ENCODE measurements around the gene INCA1.

The INCA1 gene

DNA sequence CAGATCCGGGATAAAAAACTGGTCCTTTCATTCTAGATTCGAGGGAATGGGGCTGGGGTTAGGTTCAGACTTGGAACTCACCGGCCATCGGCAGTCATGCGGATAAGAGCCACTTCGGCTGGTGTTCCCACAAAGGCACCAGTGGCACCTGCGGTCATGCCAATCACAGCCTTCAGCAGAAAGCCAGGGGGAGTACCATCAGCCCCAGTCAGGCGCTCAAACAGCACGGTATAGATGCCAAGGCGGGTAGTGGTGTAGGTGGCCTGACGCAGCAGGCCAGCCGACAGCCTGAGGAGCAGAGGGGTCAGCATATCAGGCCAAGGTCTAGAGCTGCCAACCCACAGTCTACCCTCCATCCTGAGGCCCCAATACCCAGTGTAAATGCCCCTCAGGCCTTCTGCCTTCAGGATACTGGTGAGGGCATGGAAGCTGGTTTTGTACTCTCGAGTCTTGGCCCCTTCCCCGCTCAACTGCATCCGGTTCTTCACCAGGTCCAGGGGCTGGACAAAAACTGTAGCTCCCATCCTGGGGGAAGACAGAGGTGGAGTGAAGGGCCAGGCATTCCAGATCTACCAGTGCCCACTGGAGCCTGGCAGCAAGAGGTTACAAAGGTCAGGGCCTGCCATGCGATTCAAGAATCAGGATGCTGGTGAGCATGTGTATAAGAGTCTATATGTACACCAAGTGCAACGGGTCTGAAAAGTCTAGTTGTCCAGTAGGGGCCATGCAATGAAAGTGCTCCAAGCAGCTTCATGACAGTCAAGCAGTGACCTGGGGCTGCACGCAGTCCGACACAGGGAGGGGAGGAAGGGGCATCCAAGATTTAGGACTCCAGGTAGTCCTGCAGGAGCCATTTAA is 58.4 kb downstream of the INCA1 start:
- H3K27me3 ChIP-seq (ENCODE audit: control insufficient read depth in 5 of 5, insufficient read depth in 4 of 5, low read length in 5 of 5): no peaks in the 10 kb centered on the region
- H3K4me3 ChIP-seq (ENCODE audit: low read depth in 1 of 5, low read length in 5 of 5): peak overlapping the region; percentile 89 to 91 (median 90)
- peak overlapping the region; percentile 93 for H3K27ac ChIP-seq (ENCODE audit: low read depth, low read length)
- H3K36me3 ChIP-seq (ENCODE audit: control insufficient read depth in 5 of 5, insufficient read depth in 5 of 5, low read length in 5 of 5): peaks cover 0 to 50% (median 46%) of the 10 kb centered on the region in 5 donors
- H3K9me3 ChIP-seq (ENCODE audit: control insufficient read depth in 5 of 5, low read length in 5 of 5): no peaks in the 10 kb centered on the region
- H3K9ac ChIP-seq (ENCODE audit: low read length in 5 of 5): peak overlapping the region; percentile 73 to 98 (median 89)
- peaks cover 11 to 52% (median 38%) of the 10 kb centered on the region in 5 donors for H3K4me1 ChIP-seq (ENCODE audit: control insufficient read depth in 5 of 5, insufficient read depth in 5 of 5, low read length in 5 of 5)

Measured in subcutaneous abdominal adipose tissue (tissue), 5 donors.